Measurements from ENCODE around the gene APOBEC3C. TPM values are rescaled to one million over a fixed set of nuclear protein-coding genes. Genes with fewer than 3 reads are reported as not detected.
"Not testable (repeated sequence)": the region's sequence is repeated elsewhere in the genome, so short reads cannot be mapped to it uniquely, and the experiment has no call there.

Gene APOBEC3C
- total RNA-seq, 1 donor from 2014 or later, result 25.1 TPM

DNA sequence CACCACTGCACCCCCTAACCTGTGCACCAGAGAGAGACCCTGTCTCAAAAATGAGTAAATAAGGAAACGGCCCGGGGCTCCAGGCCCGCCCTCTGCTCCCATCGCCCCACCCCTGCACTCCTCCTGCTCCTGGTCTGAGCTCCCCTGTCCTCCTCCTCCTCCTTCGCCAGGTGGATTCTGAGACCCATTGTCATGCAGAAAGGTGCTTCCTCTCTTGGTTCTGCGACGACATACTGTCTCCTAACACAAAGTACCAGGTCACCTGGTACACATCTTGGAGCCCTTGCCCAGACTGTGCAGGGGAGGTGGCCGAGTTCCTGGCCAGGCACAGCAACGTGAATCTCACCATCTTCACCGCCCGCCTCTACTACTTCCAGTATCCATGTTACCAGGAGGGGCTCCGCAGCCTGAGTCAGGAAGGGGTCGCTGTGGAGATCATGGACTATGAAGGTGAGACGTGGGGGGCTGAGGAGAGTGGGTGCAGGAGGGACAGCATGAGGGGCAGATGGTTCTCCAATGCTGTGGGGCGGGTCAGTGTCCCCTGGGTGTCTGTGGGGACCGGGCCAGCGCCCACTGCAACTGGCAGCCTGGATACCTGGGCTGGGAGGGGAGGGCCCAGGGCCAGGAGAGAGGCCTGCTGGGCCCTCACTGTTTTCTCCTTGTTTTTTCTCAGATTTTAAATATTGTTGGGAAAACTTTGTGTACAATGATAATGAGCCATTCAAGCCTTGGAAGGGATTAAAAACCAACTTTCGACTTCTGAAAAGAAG, 3.7 kb downstream of the APOBEC3C start:
- DNase-seq, result no peak
- Histone ChIP-seq H3K4me1 (peaks cover 48% of the 10 kb centered on the region), H3K36me3 (no peaks in the 10 kb centered on the region), H3K4me3 (no peak overlapping the region), H3K27ac (replicated peaks) (no peak overlapping the region), H3K9me3 (replicated peaks) (no peaks in the 10 kb centered on the region), H3K27me3 (ENCODE audit: low read depth) (no peaks in the 10 kb centered on the region)
- intact Hi-C loops (cut with micrococcal nuclease), result no loop called here
- TF ChIP-seq, protein P1, sequence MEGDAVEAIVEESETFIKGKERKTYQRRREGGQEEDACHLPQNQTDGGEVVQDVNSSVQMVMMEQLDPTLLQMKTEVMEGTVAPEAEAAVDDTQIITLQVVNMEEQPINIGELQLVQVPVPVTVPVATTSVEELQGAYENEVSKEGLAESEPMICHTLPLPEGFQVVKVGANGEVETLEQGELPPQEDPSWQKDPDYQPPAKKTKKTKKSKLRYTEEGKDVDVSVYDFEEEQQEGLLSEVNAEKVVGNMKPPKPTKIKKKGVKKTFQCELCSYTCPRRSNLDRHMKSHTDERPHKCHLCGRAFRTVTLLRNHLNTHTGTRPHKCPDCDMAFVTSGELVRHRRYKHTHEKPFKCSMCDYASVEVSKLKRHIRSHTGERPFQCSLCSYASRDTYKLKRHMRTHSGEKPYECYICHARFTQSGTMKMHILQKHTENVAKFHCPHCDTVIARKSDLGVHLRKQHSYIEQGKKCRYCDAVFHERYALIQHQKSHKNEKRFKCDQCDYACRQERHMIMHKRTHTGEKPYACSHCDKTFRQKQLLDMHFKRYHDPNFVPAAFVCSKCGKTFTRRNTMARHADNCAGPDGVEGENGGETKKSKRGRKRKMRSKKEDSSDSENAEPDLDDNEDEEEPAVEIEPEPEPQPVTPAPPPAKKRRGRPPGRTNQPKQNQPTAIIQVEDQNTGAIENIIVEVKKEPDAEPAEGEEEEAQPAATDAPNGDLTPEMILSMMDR (IDR thresholded peaks at IDR 0.05; ENCODE audit: borderline replicate concordance), result no peak

GRCh38 chr22:39020021-39020651, 6.1 kb downstream of the APOBEC3C start:
- H3K36me3 ChIP-seq; intact Hi-C loops (cut with micrococcal nuclease); H3K27me3 ChIP-seq (ENCODE audit: low read depth); H3K9me3 ChIP-seq (replicated peaks); DNase-seq: not testable (repeated sequence)
- Histone ChIP-seq H3K4me1 (peaks cover 31% of the 10 kb centered on the region), H3K4me3 (peak overlapping the region; percentile 66), H3K27ac (replicated peaks) (peak overlapping the region; percentile 85)

GRCh38 chr22:39021552-39022250, 7.6 kb downstream of the APOBEC3C start:
- TF ChIP-seq, protein P1 (IDR thresholded peaks at IDR 0.05; ENCODE audit: borderline replicate concordance), result no peak
- DNase-seq, result no peak
- Histone ChIP-seq H3K4me3 (peak overlapping the region; percentile 66), H3K9me3 (replicated peaks) (no peaks in the 10 kb centered on the region), H3K4me1 (peaks cover 26% of the 10 kb centered on the region), H3K27ac (replicated peaks) (peak overlapping the region; percentile 85), H3K27me3 (ENCODE audit: low read depth) (no peaks in the 10 kb centered on the region), H3K36me3 (no peaks in the 10 kb centered on the region)
- intact Hi-C loops (cut with micrococcal nuclease), result no loop called here

- DNase-seq, result no peak
- no peak overlapping the region for H3K27ac ChIP-seq (replicated peaks)
- TF ChIP-seq, protein P1 (IDR thresholded peaks at IDR 0.05; ENCODE audit: borderline replicate concordance), result no peak
- intact Hi-C loops (cut with micrococcal nuclease), result no loop called here
- no peaks in the 10 kb centered on the region for H3K27me3 ChIP-seq (ENCODE audit: low read depth)
- H3K9me3 ChIP-seq (replicated peaks), result no peaks in the 10 kb centered on the region
- peaks cover 25% of the 10 kb centered on the region for H3K4me1 ChIP-seq
- H3K4me3 ChIP-seq, result no peak overlapping the region
- no peaks in the 10 kb centered on the region for H3K36me3 ChIP-seq
Measured at GRCh38 chr22:39024519-39025308, 10.7 kb downstream of the APOBEC3C start.

DNA sequence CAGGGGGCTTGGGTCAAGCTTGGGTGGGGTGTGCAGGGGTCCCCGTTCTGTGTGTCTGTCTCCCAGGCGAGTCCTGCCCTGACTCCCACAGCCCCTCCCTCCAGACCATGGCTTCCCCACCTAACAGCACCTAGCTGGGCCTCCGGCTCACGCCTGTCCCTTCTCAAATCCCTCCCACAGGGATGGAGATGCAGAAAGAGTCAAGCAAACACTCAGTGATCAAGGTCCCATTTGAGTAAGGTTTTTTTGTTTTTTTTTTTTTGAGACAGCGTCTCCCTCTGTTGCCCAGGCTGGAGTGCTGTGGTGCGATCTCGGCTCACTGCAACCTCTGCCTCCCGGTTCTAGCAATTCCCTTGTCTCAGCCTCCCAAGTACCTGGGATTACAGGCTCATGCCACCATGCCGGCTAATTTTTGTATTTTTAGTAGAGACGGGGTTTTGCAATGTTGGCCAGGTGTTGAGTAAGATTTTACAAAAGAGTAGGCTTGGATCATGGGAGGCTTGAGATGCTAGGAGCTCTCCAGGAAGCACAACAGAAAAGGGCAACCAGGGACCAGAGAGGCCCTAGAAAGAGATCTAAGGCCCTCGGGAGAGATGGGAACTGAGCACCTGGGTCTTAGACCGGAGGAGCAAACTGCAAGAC, 12.6 kb downstream of the APOBEC3C start:
- TF ChIP-seq, protein P1 (IDR thresholded peaks at IDR 0.05; ENCODE audit: borderline replicate concordance), result no peak
- H3K4me1 ChIP-seq, result peaks cover 9% of the 10 kb centered on the region
- no peaks in the 10 kb centered on the region for H3K27me3 ChIP-seq (ENCODE audit: low read depth)
- no peak overlapping the region for H3K27ac ChIP-seq (replicated peaks)
- no peak for DNase-seq
- H3K36me3 ChIP-seq, result no peaks in the 10 kb centered on the region
- H3K4me3 ChIP-seq, result no peak overlapping the region
- H3K9me3 ChIP-seq (replicated peaks), result no peaks in the 10 kb centered on the region
- intact Hi-C loops (cut with micrococcal nuclease), result no loop called here

Data from left ventricle myocardium inferior (tissue), 1 donor.